ENCODE data around the gene HDAC1.
"Not testable (repeated sequence)": the region's sequence is repeated elsewhere in the genome, so short reads cannot be mapped to it uniquely, and the experiment has no call there.

The HDAC1 gene

DNA sequence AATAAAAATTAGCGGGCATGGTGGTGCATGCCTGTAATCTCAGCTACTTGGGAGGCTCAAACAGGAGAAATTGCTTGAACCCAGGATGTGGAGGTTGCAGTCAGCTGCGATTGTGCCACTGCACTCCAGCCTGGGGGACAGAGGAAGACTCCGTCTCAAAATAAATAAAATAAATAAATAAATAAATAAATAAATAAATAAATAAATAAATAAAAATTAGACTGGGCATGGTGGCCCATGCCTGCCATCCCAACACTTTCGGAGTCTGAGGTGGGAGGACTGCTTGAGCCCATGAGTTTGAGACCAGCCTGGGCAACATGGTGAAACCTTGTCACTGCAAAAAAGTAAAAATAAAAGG, 28.7 kb upstream of the HDAC1 start:
- H3K4me3 ChIP-seq (ENCODE audit: low read length); H3K9ac ChIP-seq (ENCODE audit: low read length); H3K27me3 ChIP-seq (ENCODE audit: control insufficient read depth, insufficient read depth, low read length); H3K27ac ChIP-seq (ENCODE audit: low read depth, low read length); H3K36me3 ChIP-seq (ENCODE audit: control insufficient read depth, insufficient read depth, low read length); H3K4me1 ChIP-seq (ENCODE audit: control insufficient read depth, insufficient read depth, low read length): not testable (repeated sequence)

DNA sequence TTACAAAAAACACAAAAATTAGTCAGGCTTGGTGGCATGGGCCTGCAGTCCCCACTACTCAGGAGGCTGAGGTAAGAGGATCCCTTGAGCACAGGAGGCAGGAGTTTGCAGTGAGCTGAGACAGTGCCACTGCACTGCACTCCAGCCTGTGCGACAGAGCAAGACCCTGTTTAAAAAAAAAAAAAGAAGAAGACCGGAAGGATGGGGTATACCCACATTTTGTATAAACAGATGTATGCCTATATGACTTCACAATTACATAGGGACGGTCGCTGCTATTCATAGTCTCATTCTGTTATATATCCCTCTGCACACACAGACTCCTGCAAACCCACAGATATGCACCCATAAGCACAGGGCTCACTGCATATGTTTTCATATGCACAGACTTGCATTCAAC, 28.1 kb upstream of the HDAC1 start:
- no peak overlapping the region for H3K4me3 ChIP-seq (ENCODE audit: low read length)
- no peaks in the 10 kb centered on the region for H3K27me3 ChIP-seq (ENCODE audit: control insufficient read depth, insufficient read depth, low read length)
- no peaks in the 10 kb centered on the region for H3K36me3 ChIP-seq (ENCODE audit: control insufficient read depth, insufficient read depth, low read length)

DNA sequence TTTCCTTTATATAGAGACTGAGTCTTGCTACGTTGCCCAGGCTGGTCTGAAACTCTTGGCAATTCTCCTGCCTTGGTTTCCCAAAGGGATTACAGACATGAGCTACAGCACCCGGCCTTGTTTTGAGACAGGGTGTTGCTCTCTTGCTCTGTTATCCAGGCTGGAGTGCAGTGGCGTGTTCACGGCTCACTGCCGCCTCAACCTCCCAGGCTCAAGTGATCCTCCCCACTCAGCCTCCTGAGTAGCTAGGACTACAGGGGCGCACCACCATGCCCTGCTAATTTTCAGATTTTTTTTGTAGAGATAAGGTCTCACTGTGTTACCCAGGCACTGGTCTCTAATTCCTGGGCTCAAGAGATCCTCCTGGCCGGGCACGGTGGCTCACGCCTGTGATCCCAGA, 26.0 kb upstream of the HDAC1 start:
- Histone ChIP-seq H3K36me3 (ENCODE audit: control insufficient read depth, insufficient read depth, low read length) (no peaks in the 10 kb centered on the region), H3K4me1 (ENCODE audit: control insufficient read depth, insufficient read depth, low read length) (no peaks in the 10 kb centered on the region)

More for the DNA sequence above, 28.1 kb upstream of the HDAC1 start:
- Histone ChIP-seq H3K9ac (ENCODE audit: low read length) (no peak overlapping the region), H3K27ac (ENCODE audit: low read depth, low read length) (no peak overlapping the region), H3K4me1 (ENCODE audit: control insufficient read depth, insufficient read depth, low read length) (no peaks in the 10 kb centered on the region)

DNA sequence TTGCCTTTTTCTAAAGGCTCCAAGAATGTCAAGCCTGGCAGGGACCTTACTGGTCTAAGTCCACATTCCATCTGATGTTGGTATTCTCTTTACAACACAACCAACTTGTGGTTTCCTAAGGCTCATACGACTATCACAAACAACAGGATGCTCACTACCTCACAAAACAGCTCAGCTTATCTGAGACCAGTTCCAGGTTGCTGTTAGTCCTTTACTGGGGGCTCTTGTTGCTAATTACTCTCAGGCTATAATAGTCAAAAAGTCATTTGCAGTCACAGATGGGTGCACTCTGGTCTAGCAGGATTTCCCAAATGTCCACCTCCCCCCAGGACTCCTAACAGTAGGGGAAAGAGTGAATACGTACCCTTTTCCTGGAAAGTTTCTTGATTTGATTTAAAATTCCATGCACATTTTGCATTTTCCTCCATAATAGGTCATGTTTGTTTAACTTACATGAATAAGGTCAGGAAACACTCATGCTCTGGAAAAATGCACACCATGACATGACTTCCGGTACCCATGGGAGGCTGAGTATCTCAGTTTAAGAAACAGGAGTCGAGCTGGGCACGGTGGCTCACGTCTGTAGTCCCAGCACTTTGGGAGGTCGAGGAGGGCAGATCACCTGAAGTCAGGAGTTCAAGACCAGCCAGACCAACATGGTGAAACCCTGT, 24.8 kb upstream of the HDAC1 start:
- no peak overlapping the region for H3K4me3 ChIP-seq (ENCODE audit: low read length)
- H3K4me1 ChIP-seq (ENCODE audit: control insufficient read depth, insufficient read depth, low read length): no peaks in the 10 kb centered on the region
- H3K27me3 ChIP-seq (ENCODE audit: control insufficient read depth, insufficient read depth, low read length): no peaks in the 10 kb centered on the region
- H3K36me3 ChIP-seq (ENCODE audit: control insufficient read depth, insufficient read depth, low read length): no peaks in the 10 kb centered on the region
- no peak overlapping the region for H3K27ac ChIP-seq (ENCODE audit: low read depth, low read length)
- no peak overlapping the region for H3K9ac ChIP-seq (ENCODE audit: low read length)

More for the DNA sequence above, 26.0 kb upstream of the HDAC1 start:
- H3K27ac ChIP-seq (ENCODE audit: low read depth, low read length): no peak overlapping the region
- no peak overlapping the region for H3K9ac ChIP-seq (ENCODE audit: low read length)
- H3K4me3 ChIP-seq (ENCODE audit: low read length): no peak overlapping the region
- no peaks in the 10 kb centered on the region for H3K27me3 ChIP-seq (ENCODE audit: control insufficient read depth, insufficient read depth, low read length)

DNA sequence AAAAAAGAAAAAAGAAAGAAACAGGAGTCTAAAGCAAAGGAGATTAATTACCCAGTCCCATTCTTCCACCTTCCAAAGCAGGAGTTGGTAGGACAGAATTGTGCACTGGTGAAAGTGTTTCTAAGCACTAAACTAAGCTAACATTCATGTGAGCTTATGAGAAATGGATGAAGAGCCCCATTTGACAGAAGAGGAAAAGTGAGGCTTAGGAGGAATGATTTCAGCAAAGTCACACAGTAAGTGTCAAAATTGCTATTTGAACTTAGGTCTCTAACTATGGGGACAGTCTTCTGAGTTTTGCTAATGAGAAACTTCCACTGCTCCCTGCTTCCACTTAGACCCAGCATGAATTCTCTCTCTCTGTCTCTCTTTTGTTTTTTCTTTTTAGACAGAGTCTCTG, 22.1 kb upstream of the HDAC1 start:
- Histone ChIP-seq H3K27ac (ENCODE audit: low read depth, low read length) (no peak overlapping the region), H3K4me1 (ENCODE audit: control insufficient read depth, insufficient read depth, low read length) (no peaks in the 10 kb centered on the region), H3K36me3 (ENCODE audit: control insufficient read depth, insufficient read depth, low read length) (no peaks in the 10 kb centered on the region), H3K9ac (ENCODE audit: low read length) (no peak overlapping the region), H3K4me3 (ENCODE audit: low read length) (no peak overlapping the region), H3K27me3 (ENCODE audit: control insufficient read depth, insufficient read depth, low read length) (no peaks in the 10 kb centered on the region)

DNA sequence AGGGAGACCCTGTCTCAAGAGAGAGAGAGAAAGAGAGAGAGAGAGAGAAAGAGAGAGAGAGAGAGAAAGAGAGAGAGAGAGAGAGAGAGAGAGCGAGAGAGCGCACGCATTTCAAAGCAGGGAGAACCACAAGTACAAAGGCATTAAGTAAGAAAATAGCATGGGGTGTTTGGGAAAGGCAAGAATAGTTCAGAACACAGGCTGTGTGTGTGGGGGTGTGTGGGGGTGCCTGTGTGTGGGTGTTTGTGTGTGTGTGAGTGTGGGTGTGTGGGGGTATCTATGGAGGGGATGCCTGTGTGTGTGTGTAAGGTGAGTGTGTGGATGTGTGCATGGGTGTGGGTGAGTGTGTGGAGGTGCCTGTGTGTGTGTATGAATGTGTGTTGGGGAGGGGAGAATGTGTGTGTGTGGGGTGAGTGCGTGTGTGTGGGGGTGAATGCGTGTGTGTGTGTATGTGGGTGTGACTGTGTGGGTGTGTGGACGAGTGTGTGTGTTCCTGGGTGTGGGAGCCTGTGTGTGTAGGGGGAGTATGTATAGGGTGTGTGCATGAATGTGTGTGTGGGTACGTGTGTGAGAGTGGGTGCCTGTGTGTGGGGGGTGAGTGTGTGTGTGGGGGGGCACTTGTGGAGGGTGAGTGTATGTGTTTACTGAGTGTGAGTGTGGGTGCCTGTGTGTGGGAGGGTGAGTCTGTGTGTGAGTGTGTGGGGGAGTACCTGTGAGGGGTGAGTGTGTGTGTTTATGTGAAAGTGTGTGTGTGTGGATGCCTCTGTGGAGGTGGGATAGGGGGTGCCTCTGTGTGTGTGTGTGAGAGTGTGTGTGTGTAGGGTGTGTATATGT, 19.1 kb upstream of the HDAC1 start:
- Histone ChIP-seq H3K4me3 (ENCODE audit: low read length) (no peak overlapping the region), H3K9ac (ENCODE audit: low read length) (no peak overlapping the region), H3K27me3 (ENCODE audit: control insufficient read depth, insufficient read depth, low read length) (no peaks in the 10 kb centered on the region), H3K27ac (ENCODE audit: low read depth, low read length) (no peak overlapping the region), H3K36me3 (ENCODE audit: control insufficient read depth, insufficient read depth, low read length) (no peaks in the 10 kb centered on the region), H3K4me1 (ENCODE audit: control insufficient read depth, insufficient read depth, low read length) (no peaks in the 10 kb centered on the region)

DNA sequence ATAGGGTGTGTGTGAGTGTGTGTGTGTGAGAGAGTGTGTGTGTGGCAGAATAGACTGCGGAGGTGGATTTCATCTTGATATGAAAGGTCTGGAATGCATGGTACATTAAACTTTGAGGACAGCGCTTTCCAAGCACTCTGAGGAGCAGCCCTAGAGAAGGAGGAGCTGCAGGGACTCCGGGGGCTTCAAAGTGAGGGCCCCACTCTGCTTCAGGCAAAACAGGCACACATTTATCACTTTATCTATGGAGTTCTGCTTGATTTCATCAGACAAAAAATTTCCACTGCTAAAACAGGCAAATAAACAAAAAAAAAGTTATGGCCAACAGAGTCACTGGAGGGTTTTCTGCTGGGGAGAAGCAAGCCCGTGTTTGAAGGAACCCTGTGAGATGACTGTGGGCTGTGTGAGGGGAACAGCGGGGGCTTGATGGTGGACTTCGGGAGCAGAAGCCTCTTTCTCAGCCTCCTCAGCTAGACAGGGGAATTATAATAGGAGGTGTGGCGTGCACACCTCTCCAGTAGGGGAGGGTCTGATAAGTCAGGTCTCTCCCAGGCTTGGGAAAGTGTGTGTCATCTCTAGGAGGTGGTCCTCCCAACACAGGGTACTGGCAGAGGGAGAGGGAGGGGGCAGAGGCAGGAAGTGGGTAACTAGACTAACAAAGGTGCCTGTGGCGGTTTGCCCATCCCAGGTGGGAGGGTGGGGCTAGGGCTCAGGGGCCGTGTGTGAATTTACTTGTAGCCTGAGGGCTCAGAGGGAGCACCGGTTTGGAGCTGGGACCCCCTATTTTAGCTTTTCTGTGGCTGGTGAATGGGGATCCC, 18.3 kb upstream of the HDAC1 start:
- Histone ChIP-seq H3K4me3 (ENCODE audit: low read length) (no peak overlapping the region), H3K4me1 (ENCODE audit: control insufficient read depth, insufficient read depth, low read length) (no peaks in the 10 kb centered on the region), H3K27ac (ENCODE audit: low read depth, low read length) (no peak overlapping the region), H3K9ac (ENCODE audit: low read length) (no peak overlapping the region), H3K36me3 (ENCODE audit: control insufficient read depth, insufficient read depth, low read length) (no peaks in the 10 kb centered on the region), H3K27me3 (ENCODE audit: control insufficient read depth, insufficient read depth, low read length) (no peaks in the 10 kb centered on the region)

DNA sequence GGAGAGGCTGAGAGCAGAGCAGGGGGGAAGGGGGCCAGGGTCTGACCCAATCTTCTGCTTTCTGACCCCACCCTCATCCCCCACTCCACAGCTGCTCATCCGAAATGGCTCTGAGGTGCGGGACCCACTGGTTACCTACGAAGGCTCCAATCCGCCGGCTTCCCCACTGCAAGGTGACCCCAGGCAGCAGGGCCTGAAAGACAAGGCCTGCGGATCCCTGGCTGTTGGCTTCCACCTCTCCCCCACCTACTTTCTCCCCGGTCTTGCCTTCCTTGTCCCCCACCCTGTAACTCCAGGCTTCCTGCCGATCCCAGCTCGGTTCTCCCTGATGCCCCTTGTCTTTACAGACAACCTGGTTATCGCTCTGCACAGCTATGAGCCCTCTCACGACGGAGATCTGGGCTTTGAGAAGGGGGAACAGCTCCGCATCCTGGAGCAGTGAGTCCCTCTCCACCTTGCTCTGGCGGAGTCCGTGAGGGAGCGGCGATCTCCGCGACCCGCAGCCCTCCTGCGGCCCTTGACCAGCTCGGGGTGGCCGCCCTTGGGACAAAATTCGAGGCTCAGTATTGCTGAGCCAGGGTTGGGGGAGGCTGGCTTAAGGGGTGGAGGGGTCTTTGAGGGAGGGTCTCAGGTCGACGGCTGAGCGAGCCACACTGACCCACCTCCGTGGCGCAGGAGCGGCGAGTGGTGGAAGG, 17.1 kb upstream of the HDAC1 start:
- Histone ChIP-seq H3K4me1 (ENCODE audit: control insufficient read depth, insufficient read depth, low read length) (no peaks in the 10 kb centered on the region), H3K36me3 (ENCODE audit: control insufficient read depth, insufficient read depth, low read length) (no peaks in the 10 kb centered on the region), H3K27me3 (ENCODE audit: control insufficient read depth, insufficient read depth, low read length) (no peaks in the 10 kb centered on the region), H3K9ac (ENCODE audit: low read length) (no peak overlapping the region), H3K27ac (ENCODE audit: low read depth, low read length) (no peak overlapping the region), H3K4me3 (ENCODE audit: low read length) (no peak overlapping the region)

DNA sequence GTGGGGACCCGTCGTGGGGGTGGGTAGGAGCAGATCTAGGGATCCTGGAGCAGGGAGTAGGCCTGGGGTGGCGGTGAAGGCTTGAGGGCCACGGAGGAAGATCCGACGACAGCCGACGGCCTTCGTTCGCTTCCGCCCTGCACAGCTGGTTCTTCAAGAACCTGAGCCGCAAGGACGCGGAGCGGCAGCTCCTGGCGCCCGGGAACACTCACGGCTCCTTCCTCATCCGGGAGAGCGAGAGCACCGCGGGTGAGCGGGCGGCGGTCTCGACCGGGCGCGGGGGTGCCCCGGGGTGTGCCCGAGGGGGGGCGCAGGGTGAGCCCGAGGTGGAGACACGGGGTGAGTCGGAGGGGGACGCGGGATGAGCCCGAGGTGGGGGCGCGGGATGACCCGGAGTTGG, 16.5 kb upstream of the HDAC1 start:
- Histone ChIP-seq H3K9ac (ENCODE audit: low read length) (no peak overlapping the region), H3K4me3 (ENCODE audit: low read length) (no peak overlapping the region), H3K27me3 (ENCODE audit: control insufficient read depth, insufficient read depth, low read length) (no peaks in the 10 kb centered on the region), H3K36me3 (ENCODE audit: control insufficient read depth, insufficient read depth, low read length) (no peaks in the 10 kb centered on the region), H3K27ac (ENCODE audit: low read depth, low read length) (no peak overlapping the region), H3K4me1 (ENCODE audit: control insufficient read depth, insufficient read depth, low read length) (no peaks in the 10 kb centered on the region)

DNA sequence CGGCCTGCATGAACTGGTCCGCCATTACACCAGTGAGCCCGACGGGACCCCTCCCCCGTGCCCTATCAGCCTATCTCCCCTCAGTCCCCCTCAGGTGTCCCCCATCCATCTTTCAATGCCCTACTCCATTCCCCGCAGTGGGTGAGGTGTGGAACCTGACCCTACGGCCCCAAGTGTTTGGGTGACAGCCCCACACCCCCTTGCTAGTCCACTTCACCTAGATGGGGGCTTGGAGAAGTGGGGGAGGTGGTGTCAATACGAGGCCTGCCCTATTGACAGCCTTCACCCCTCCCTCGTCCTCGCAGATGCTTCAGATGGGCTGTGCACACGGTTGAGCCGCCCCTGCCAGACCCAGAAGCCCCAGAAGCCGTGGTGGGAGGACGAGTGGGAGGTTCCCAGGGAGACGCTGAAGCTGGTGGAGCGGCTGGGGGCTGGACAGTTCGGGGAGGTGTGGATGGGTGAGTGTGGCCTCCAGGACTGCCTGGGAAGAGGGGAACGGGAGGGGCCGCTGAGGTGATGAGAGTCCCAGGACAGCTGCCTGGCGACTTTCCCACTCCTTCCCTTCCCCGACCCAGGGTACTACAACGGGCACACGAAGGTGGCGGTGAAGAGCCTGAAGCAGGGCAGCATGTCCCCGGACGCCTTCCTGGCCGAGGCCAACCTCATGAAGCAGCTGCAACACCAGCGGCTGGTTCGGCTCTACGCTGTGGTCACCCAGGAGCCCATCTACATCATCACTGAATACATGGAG, 15.7 kb upstream of the HDAC1 start:
- no peaks in the 10 kb centered on the region for H3K4me1 ChIP-seq (ENCODE audit: control insufficient read depth, insufficient read depth, low read length)
- H3K27ac ChIP-seq (ENCODE audit: low read depth, low read length): no peak overlapping the region
- H3K9ac ChIP-seq (ENCODE audit: low read length): no peak overlapping the region
- no peaks in the 10 kb centered on the region for H3K27me3 ChIP-seq (ENCODE audit: control insufficient read depth, insufficient read depth, low read length)
- H3K36me3 ChIP-seq (ENCODE audit: control insufficient read depth, insufficient read depth, low read length): no peaks in the 10 kb centered on the region
- no peak overlapping the region for H3K4me3 ChIP-seq (ENCODE audit: low read length)

DNA sequence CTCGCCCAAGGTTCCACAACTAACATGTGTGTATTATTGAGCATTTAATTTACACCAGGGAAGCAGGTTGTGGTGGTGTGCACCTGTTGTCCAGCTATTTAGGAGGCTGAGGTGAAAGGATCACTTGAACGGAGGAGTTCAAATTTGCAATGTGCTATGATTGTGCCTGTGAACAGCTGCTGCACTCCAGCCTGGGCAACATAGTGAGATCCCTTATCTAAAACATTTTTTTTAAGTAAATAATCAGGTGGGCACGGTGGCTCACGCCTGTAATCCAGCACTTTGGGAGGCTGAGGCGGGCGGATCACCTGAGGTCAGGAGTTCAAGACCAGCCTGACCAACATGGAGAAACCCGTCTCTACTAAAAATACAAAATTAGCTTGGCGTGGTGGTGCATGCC, 7.1 kb upstream of the HDAC1 start:
- not testable (repeated sequence) for H3K4me3 ChIP-seq (ENCODE audit: low read length); H3K27me3 ChIP-seq (ENCODE audit: control insufficient read depth, insufficient read depth, low read length); H3K4me1 ChIP-seq (ENCODE audit: control insufficient read depth, insufficient read depth, low read length); H3K27ac ChIP-seq (ENCODE audit: low read depth, low read length); H3K36me3 ChIP-seq (ENCODE audit: control insufficient read depth, insufficient read depth, low read length); H3K9ac ChIP-seq (ENCODE audit: low read length)

Data from rectal smooth muscle tissue (tissue), 1 donor.